Measurements from ENCODE around the gene NXPH1. TPM values are rescaled to one million over a fixed set of nuclear protein-coding genes. Genes with fewer than 3 reads are reported as not detected.

The NXPH1 gene
- total RNA-seq, 1 experiment from 2014 or later: 1.2 TPM

- TF ChIP-seq CTCF (IDR thresholded peaks at IDR 0.05; ENCODE audit: insufficient read depth in 1 of 2, low read depth in 1 of 2, low read length in 1 of 2, severe bottlenecking in 1 of 2, unreplicated experiment in 1 of 2): no peak
- Mint-ChIP-seq H3K9me3 (ENCODE audit: unreplicated experiment) (peaks cover 11% of the 10 kb centered on the region), H3K4me3 (ENCODE audit: unreplicated experiment) (no peak overlapping the region), H3K27ac (ENCODE audit: unreplicated experiment) (no peak overlapping the region), H3K27me3 (ENCODE audit: insufficient read depth, unreplicated experiment) (no peaks in the 10 kb centered on the region), H3K4me1 (ENCODE audit: low read depth, unreplicated experiment) (peaks cover 11% of the 10 kb centered on the region), H3K36me3 (ENCODE audit: insufficient read depth, unreplicated experiment) (no peaks in the 10 kb centered on the region)
- CTCF ChIA-PET: interaction anchor here (0.9 kb wide), 1 partner anchor 189 kb away, joined by 5 read pairs; no protein-coding TSS in a partner anchor
- intact Hi-C loops (cut with micrococcal nuclease; ENCODE audit: unreplicated experiment): loop anchor here (1.0 kb wide), 1 partner anchor 34 kb away; no protein-coding TSS in a partner anchor
- H3K4me1 ChIP-seq: peaks cover 15% of the 10 kb centered on the region
- H3K4me3 ChIP-seq (ENCODE audit: low read depth, low read length): no peak overlapping the region
- POLR2A ChIA-PET: interaction anchor here (0.7 kb wide), 2 partner anchors 28 to 33 kb away, joined by 3 read pairs; no protein-coding TSS in a partner anchor
- H3K27me3 ChIP-seq (replicated peaks; ENCODE audit: control insufficient read depth, insufficient read depth, low read length): no peaks in the 10 kb centered on the region
- H3K36me3 ChIP-seq (ENCODE audit: control insufficient read depth, insufficient read depth, low read length): no peaks in the 10 kb centered on the region
- no peak for DNase-seq
- no TSS peak for BruUV-seq (replicated peaks)
- no peaks in the 10 kb centered on the region for H3K9me3 ChIP-seq
Observed at GRCh38 chr7:8625612-8626011, 192.2 kb downstream of the NXPH1 start.

DNA sequence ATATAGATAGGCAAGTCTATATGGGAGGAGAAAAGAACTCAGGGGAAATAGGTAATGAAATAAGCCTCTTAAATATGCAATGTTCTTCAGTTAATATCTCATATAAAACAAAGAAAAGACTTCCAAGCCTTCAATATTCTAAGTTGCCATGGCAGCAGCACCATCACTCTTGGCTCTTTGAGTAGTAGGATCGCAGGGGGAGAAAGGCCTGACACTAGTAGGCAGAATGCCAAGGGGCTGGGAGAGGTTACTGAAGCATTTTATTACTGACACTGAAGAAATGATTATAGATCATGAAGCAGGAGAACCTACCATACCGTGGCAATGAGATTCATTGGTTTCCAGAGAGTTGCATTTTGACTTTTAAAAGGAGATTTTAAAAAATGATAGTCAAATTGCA, 193.9 kb downstream of the NXPH1 start:
- no TSS peak for BruUV-seq (replicated peaks)
- intact Hi-C loops (cut with micrococcal nuclease; ENCODE audit: unreplicated experiment): no loop called here
- POLR2A ChIA-PET: no interaction called here

GRCh38 chr7:8628656-8629055, 195.2 kb downstream of the NXPH1 start:
- ChIA-PET CTCF (no interaction called here), POLR2A (no interaction called here)
- H3K27me3 Mint-ChIP-seq (ENCODE audit: insufficient read depth, unreplicated experiment): no peaks in the 10 kb centered on the region
- no peak for DNase-seq
- H3K9me3 Mint-ChIP-seq (ENCODE audit: unreplicated experiment): peaks cover 11% of the 10 kb centered on the region
- TF ChIP-seq CTCF (IDR thresholded peaks at IDR 0.05; ENCODE audit: insufficient read depth in 1 of 2, low read depth in 1 of 2, low read length in 1 of 2, severe bottlenecking in 1 of 2, unreplicated experiment in 1 of 2): no peak
- no peak overlapping the region for H3K27ac Mint-ChIP-seq (ENCODE audit: unreplicated experiment)
- peaks cover 15% of the 10 kb centered on the region for H3K4me1 ChIP-seq
- no peaks in the 10 kb centered on the region for H3K36me3 Mint-ChIP-seq (ENCODE audit: insufficient read depth, unreplicated experiment)
- peaks cover 11% of the 10 kb centered on the region for H3K4me1 Mint-ChIP-seq (ENCODE audit: low read depth, unreplicated experiment)
- intact Hi-C loops (cut with micrococcal nuclease; ENCODE audit: unreplicated experiment): no loop called here
- H3K9me3 ChIP-seq: no peaks in the 10 kb centered on the region
- no TSS peak for BruUV-seq (replicated peaks)
- no peaks in the 10 kb centered on the region for H3K36me3 ChIP-seq (ENCODE audit: control insufficient read depth, insufficient read depth, low read length)
- H3K4me3 ChIP-seq (ENCODE audit: low read depth, low read length): no peak overlapping the region
- H3K4me3 Mint-ChIP-seq (ENCODE audit: unreplicated experiment): no peak overlapping the region
- no peaks in the 10 kb centered on the region for H3K27me3 ChIP-seq (replicated peaks; ENCODE audit: control insufficient read depth, insufficient read depth, low read length)

More for the DNA sequence above, 193.9 kb downstream of the NXPH1 start:
- no peak overlapping the region for H3K27ac Mint-ChIP-seq (ENCODE audit: unreplicated experiment)
- no peak overlapping the region for H3K4me3 Mint-ChIP-seq (ENCODE audit: unreplicated experiment)
- CTCF ChIA-PET: no interaction called here
- Histone ChIP-seq H3K27me3 (replicated peaks; ENCODE audit: control insufficient read depth, insufficient read depth, low read length) (no peaks in the 10 kb centered on the region), H3K36me3 (ENCODE audit: control insufficient read depth, insufficient read depth, low read length) (no peaks in the 10 kb centered on the region), H3K4me3 (ENCODE audit: low read depth, low read length) (no peak overlapping the region), H3K4me1 (peaks cover 15% of the 10 kb centered on the region), H3K9me3 (no peaks in the 10 kb centered on the region)
- DNase-seq: no peak
- H3K36me3 Mint-ChIP-seq (ENCODE audit: insufficient read depth, unreplicated experiment): no peaks in the 10 kb centered on the region
- H3K9me3 Mint-ChIP-seq (ENCODE audit: unreplicated experiment): peaks cover 11% of the 10 kb centered on the region
- TF ChIP-seq CTCF (IDR thresholded peaks at IDR 0.05; ENCODE audit: insufficient read depth in 1 of 2, low read depth in 1 of 2, low read length in 1 of 2, severe bottlenecking in 1 of 2, unreplicated experiment in 1 of 2): no peak
- no peaks in the 10 kb centered on the region for H3K27me3 Mint-ChIP-seq (ENCODE audit: insufficient read depth, unreplicated experiment)
- H3K4me1 Mint-ChIP-seq (ENCODE audit: low read depth, unreplicated experiment): peaks cover 11% of the 10 kb centered on the region

All from Caco-2 (cell line).